PC-9 (cell line): Measurements from ENCODE around the gene GSAP. TPM values are rescaled to one million over a fixed set of nuclear protein-coding genes. Genes with fewer than 3 reads are reported as not detected.

ENCODE experiments used
- BruUV-seq: library from RNA; stranded (reverse); fragments of 400-500 nt; replicated peaks from 2 replicates; lab custom pipeline; 2021; lab: Mats Ljungman, UMichigan
- CTCF ChIA-PET: fragments of 300-600 bp; sonication (Branson Sonifier 250); formaldehyde crosslinking; loops from one replicate; lab custom pipeline; 2022; ENCODE audit warnings: antibody characterized with exemption; lab: Charles Lee
- POLR2A ChIA-PET: fragments of 300-600 bp; sonication (Branson Sonifier 250); formaldehyde crosslinking; loops from one replicate; lab custom pipeline; 2022; ENCODE audit warnings: antibody characterized with exemption; ENCODE audit not compliant: unreplicated experiment; lab: Charles Lee
- DNase-seq, 2 experiments: peaks; one replicate each; pipeline versions ENCODE4 v3.0.0 to v3.0.0-alpha.2; 2015 to 2022; ENCODE audit warnings: mixed read lengths in 1 of 2
- H2AFZ ChIP-seq: fragments of 200-600 bp; sonication (generic); 2 replicates; pipeline ENCODE4 v1.8.1; 2017; ENCODE audit warnings: antibody characterized with exemption
- H3F3A ChIP-seq: fragments of 200-600 bp; sonication (generic); 2 replicates; pipeline ENCODE4 v1.8.1; 2017; ENCODE audit warnings: antibody characterized with exemption, mild to moderate bottlenecking, low read depth; ENCODE audit not compliant: insufficient read depth
- H3K27ac ChIP-seq: fragments of 200-600 bp; sonication (generic); 2 replicates; pipeline ENCODE4 v1.6.1; 2016; ENCODE audit warnings: mixed run types
- H3K27me3 ChIP-seq: fragments of 200-600 bp; sonication (generic); 2 replicates; pipeline ENCODE4 v1.6.1; 2016; ENCODE audit warnings: low read depth, mixed run types; ENCODE audit not compliant: insufficient read depth
- H3K36me3 ChIP-seq: fragments of 200-600 bp; sonication (generic); 2 replicates; pipeline ENCODE4 v1.6.1; 2016; ENCODE audit warnings: low read depth, mixed run types
- H3K4me1 ChIP-seq: fragments of 200-600 bp; sonication (generic); replicated peaks from 2 replicates; pipeline ENCODE4 v1.6.1; 2016; ENCODE audit warnings: mixed run types; ENCODE audit not compliant: insufficient read depth
- H3K4me2 ChIP-seq: fragments of 200-600 bp; sonication (generic); 2 replicates; pipeline ENCODE4 v1.6.1; 2017; ENCODE audit warnings: mixed run types
- H3K4me3 ChIP-seq: fragments of 200-600 bp; sonication (generic); 2 replicates; pipeline ENCODE4 v1.6.1; 2016; ENCODE audit warnings: mixed run types
- H3K79me2 ChIP-seq: fragments of 200-600 bp; sonication (generic); 2 replicates; pipeline ENCODE4 v1.6.1; 2017; ENCODE audit warnings: low read depth, mixed run types
- H3K9me2 ChIP-seq: fragments of 200-600 bp; sonication (generic); 2 replicates; pipeline ENCODE4 v1.8.1; 2017; ENCODE audit warnings: mild to moderate bottlenecking; ENCODE audit not compliant: insufficient read depth
- H3K9me3 ChIP-seq: fragments of 200-600 bp; sonication (generic); 2 replicates; pipeline ENCODE4 v1.8.1; 2016; ENCODE audit warnings: low read depth; ENCODE audit not compliant: insufficient read depth
- H4K20me1 ChIP-seq: fragments of 200-600 bp; sonication (generic); 2 replicates; pipeline ENCODE4 v1.8.1; 2017; ENCODE audit not compliant: insufficient read depth
- EZH2 ChIP-seq: fragments of 200-600 bp; sonication (generic); IDR thresholded peaks from 2 replicates; pipeline ENCODE4 v1.8.0; 2017; ENCODE audit warnings: antibody characterized with exemption, low read depth
- intact Hi-C: fragments of 100-400 bp; cut with micrococcal nuclease; formaldehyde crosslinking; loops from one replicate; pipeline ENCODE4 v1.10.0; 2022; ENCODE audit not compliant: unreplicated experiment
- total RNA-seq: library from RNA; stranded (reverse); gene quantifications from 2 replicates; pipeline ENCODE4 v1.2.3, GENCODE V29; 2021
- TF ChIP-seq, protein P1 (sequence below): fragments of 200-600 bp; sonication (generic); conservative IDR thresholded peaks from 2 replicates; pipeline ENCODE4 v1.6.1; 2017; ENCODE audit warnings: mixed run types, antibody characterized with exemption, mild to moderate bottlenecking, moderate library complexity

The GSAP gene
- total RNA-seq, 1 experiment from 2014 or later, result 15.6 TPM

DNA sequence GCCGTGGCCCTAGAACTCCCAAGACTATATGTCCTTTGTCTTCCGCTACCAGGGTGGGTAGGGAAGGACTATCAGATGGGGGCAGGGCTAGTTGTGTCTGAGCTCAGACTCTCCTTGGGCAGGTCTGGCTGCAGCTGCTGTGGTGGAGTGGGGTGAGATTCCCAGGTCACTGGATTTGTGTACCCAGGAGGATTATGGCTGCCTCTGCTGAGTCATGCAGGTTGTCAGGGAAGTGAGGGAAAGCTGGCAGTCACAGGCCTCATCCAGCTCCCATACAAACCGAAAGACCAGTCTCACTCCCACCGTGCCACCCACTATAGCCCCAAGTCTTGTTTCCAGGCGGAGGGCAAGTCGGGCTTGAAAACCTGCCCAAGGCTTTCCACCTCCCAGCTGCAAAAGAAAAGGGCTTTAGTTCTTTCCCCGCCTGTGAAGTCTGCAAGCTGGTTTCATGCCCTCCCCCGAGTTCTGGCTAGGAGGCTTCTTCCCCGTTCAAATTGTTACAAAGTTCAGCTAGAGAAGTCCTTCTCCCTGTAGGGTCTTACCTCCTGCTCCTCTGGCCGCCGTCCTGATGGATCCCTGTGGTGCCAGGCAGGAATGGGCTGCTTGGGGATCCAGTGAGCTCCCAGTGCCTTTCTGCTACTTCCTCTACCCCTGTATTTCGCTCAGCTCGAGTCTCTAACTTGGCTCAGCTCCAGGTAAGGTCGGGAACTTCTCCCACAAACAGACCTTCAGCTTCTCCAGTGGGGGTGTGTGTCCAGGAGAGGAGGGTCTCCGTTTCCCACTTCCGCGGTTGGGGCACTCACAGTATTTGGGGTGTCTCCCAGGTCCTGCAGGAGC, 109.7 kb downstream of the GSAP start:
- no peaks in the 10 kb centered on the region for H3K27me3 ChIP-seq
- 0 out of 2 replicates have a peak, but pooled peaks cover 9% of the 10 kb centered on the region for H3K36me3 ChIP-seq
- POLR2A ChIA-PET, result interaction anchor here (0.6 kb wide), 1 partner anchor 110 kb away, joined by 5 read pairs; the partner anchor contains the start of gene GSAP
- no peaks in the 10 kb centered on the region for H3K79me2 ChIP-seq
- no TSS peak for BruUV-seq
- no peaks in the 10 kb centered on the region for H4K20me1 ChIP-seq
- TF ChIP-seq, protein P1, sequence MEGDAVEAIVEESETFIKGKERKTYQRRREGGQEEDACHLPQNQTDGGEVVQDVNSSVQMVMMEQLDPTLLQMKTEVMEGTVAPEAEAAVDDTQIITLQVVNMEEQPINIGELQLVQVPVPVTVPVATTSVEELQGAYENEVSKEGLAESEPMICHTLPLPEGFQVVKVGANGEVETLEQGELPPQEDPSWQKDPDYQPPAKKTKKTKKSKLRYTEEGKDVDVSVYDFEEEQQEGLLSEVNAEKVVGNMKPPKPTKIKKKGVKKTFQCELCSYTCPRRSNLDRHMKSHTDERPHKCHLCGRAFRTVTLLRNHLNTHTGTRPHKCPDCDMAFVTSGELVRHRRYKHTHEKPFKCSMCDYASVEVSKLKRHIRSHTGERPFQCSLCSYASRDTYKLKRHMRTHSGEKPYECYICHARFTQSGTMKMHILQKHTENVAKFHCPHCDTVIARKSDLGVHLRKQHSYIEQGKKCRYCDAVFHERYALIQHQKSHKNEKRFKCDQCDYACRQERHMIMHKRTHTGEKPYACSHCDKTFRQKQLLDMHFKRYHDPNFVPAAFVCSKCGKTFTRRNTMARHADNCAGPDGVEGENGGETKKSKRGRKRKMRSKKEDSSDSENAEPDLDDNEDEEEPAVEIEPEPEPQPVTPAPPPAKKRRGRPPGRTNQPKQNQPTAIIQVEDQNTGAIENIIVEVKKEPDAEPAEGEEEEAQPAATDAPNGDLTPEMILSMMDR, result no peak
- TF ChIP-seq EZH2, result no peak
- H3F3A ChIP-seq, result peaks cover 11% of the 10 kb centered on the region; the same call in 1 of the 2 replicates
- no peak overlapping the region for H3K27ac ChIP-seq
- peaks cover 14% of the 10 kb centered on the region for H3K4me1 ChIP-seq
- H3K9me3 ChIP-seq, result peaks cover 20% of the 10 kb centered on the region; the same call in 1 of the 2 replicates
- CTCF ChIA-PET, result no interaction called here
- no peak overlapping the region for H3K4me3 ChIP-seq
- H3K4me2 ChIP-seq, result no peak overlapping the region
- H2AFZ ChIP-seq, result no peak overlapping the region
- intact Hi-C loops, result no loop called here
- DNase-seq, result no peak
- no peaks in the 10 kb centered on the region for H3K9me2 ChIP-seq

DNA sequence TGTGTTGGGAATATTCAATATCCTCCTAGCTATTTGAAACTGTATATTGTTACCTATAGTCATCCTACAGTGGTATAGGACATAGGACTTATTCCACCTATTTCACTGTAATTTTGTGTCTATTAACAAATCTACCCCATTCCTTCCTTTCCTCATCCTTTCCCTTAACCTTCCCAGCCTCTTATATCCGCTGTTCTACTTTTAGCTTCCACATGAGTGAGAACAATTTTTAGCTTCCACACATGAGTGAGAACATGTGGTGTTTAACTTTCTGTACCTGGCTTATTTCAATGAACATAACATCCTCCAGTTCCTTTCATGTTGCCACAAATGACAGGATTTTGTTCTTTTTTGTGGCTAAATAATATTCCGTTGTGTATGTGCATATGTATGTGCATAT, 120.6 kb downstream of the GSAP start:
- BruUV-seq, result no TSS peak
- H3F3A ChIP-seq, result no peaks in the 10 kb centered on the region
- no peak overlapping the region for H3K4me3 ChIP-seq
- intact Hi-C loops, result no loop called here
- H3K4me1 ChIP-seq, result no peaks in the 10 kb centered on the region
- H3K79me2 ChIP-seq, result no peaks in the 10 kb centered on the region
- TF ChIP-seq, protein P1, result no peak
- no peak for TF ChIP-seq EZH2
- ChIA-PET POLR2A (no interaction called here), CTCF (no interaction called here)
- no peaks in the 10 kb centered on the region; the same call in 1 of the 2 replicates for H3K36me3 ChIP-seq
- H3K27ac ChIP-seq, result no peak overlapping the region
- H4K20me1 ChIP-seq, result no peaks in the 10 kb centered on the region
- no peak overlapping the region for H3K4me2 ChIP-seq
- no peak for DNase-seq
- no peak overlapping the region for H2AFZ ChIP-seq
- no peaks in the 10 kb centered on the region for H3K9me3 ChIP-seq
- no peaks in the 10 kb centered on the region for H3K27me3 ChIP-seq
- H3K9me2 ChIP-seq, result no peaks in the 10 kb centered on the region

DNA sequence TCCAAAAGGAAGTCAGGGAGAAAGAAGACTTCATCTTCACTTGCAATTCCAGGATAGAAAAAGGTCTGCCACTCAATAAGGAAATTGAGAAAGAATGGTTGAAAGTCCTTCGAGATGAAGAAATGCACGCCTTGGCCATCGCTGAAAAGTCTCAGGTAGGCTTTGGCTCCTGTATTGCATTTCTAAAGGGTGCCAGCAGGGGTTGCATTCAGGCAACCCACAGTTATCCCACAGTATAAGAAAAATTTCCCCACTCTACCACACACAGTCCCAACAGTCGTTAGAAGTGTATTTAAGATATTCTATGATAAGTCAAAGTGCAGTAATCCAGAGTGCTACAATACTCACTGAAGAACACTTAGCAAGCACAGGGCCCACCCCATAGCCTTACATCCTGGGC, 123.1 kb downstream of the GSAP start:
- POLR2A ChIA-PET, result no interaction called here

More for the DNA sequence above, 123.1 kb downstream of the GSAP start:
- H3K79me2 ChIP-seq, result no peaks in the 10 kb centered on the region
- H4K20me1 ChIP-seq, result no peaks in the 10 kb centered on the region
- no peak overlapping the region for H2AFZ ChIP-seq
- no peaks in the 10 kb centered on the region for H3F3A ChIP-seq
- intact Hi-C loops, result no loop called here
- no peak for DNase-seq
- H3K9me2 ChIP-seq, result no peaks in the 10 kb centered on the region
- TF ChIP-seq, protein P1, result no peak
- TF ChIP-seq EZH2, result no peak
- no peaks in the 10 kb centered on the region; the same call in 1 of the 2 replicates for H3K36me3 ChIP-seq
- no peaks in the 10 kb centered on the region for H3K4me1 ChIP-seq
- no peak overlapping the region for H3K27ac ChIP-seq
- H3K27me3 ChIP-seq, result no peaks in the 10 kb centered on the region
- no peak overlapping the region for H3K4me2 ChIP-seq
- no TSS peak for BruUV-seq
- H3K4me3 ChIP-seq, result no peak overlapping the region
- no peaks in the 10 kb centered on the region for H3K9me3 ChIP-seq
- CTCF ChIA-PET, result no interaction called here
